Left lung (tissue), 10 donors: ENCODE measurements around the gene ASXL1. TPM values are rescaled to one million over a fixed set of nuclear protein-coding genes. Genes with fewer than 3 reads are reported as not detected.

Experiments used
- ATAC-seq: fragments of 200-7000 bp; cut with Tn5 transposase; one replicate; pipeline ENCODE4 v1.9.1; 2020; ENCODE audit warnings: moderate library complexity
- DNase-seq, 4 donors: peaks; one replicate each; pipeline ENCODE4 v3.0.0-alpha.2; 2013 to 2020
- H3K27ac ChIP-seq, 2 donors: fragments of 200-600 bp; sonication (generic) in 1 of 2; one replicate each; pipeline versions ENCODE4 v1.5.0 to v1.8.0; 2020 to 2021
- H3K27me3 ChIP-seq, 2 donors: fragments of 200-600 bp; sonication (generic) in 1 of 2; one replicate each; pipeline versions ENCODE4 v1.5.0 to v1.8.0; 2020 to 2021
- H3K36me3 ChIP-seq, 2 donors: fragments of 200-600 bp; sonication (generic) in 1 of 2; one replicate each; pipeline versions ENCODE4 v1.5.0 to v1.8.0; 2020 to 2021
- H3K4me1 ChIP-seq, 2 donors: fragments of 200-600 bp; one replicate each; pipeline ENCODE4 v1.8.0; 2021
- H3K4me3 ChIP-seq, 2 donors: fragments of 200-600 bp; sonication (generic) in 1 of 2; one replicate each; pipeline versions ENCODE4 v1.5.0 to v1.8.0; 2020 to 2021; ENCODE audit warnings: mild to moderate bottlenecking in 1 of 2
- H3K9me3 ChIP-seq, 2 donors: fragments of 200-600 bp; sonication (generic) in 1 of 2; one replicate each; pipeline versions ENCODE4 v1.5.0 to v1.8.0; 2020 to 2021
- intact Hi-C, 2 donors: fragments of 100-400 bp; cut with DNase I; formaldehyde crosslinking; loops; one replicate each; pipeline versions ENCODE4 v1.11.2 to v1.14.2; 2022
- polyA plus RNA-seq, 6 donors: library from polyadenylated mRNA; unstranded; fragments of 120-200 nt; gene quantifications; one replicate each; pipeline ENCODE4 v1.2.1, GENCODE V29; 2013; ENCODE audit not compliant: insufficient read length in 6 of 6
- total RNA-seq, 2 donors: library from RNA; stranded (reverse); fragmentation: NEBNext Ultra II Directional; extraction: Animal tissue kit (Norgen Biotek cat#: 25700); gene quantifications; one replicate each; pipeline ENCODE4 v1.2.1, GENCODE V29; 2021
- TF ChIP-seq, protein P1 (sequence below), 2 donors: fragments of 200-600 bp; sonication (generic) in 1 of 2; IDR thresholded peaks; one replicate each; pipeline versions ENCODE4 v1.5.0 to v1.8.0; 2021; ENCODE audit warnings: antibody characterized with exemption in 2 of 2
- donor health status: DM: no; HTN: yes; CAD: no.
- donor health status: DM: no; HTN: no; CAD: no.

ASXL1 gene
- total and polyA plus RNA-seq, 8 donors: 51.1 to 90.0 (median 81.1) TPM

DNA sequence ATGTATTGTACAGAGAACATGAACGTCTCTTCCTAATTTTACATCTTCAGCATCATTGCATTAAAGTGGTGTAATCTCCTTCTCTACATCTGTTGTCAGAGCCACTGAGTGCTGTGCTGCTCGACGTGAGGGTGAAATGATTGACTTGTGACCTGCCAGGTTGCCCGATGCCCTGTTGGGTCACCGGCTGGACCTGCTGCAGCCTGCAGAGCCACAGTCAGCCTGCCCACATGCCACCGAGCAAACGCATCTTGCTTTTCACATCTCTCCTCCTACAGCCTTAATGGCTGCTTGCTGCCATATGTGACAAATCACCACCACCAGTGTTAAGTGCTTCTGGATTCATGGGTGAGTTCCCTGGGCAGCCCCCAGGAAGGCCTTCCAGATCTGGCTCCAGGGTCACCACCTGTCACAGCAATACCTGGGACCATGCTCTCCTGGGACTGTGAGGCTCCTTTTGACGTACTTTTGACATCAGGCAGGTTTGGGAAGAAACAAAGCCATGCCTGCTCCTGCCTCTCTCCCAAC lies 80.3 kb downstream of the ASXL1 start:
- ATAC-seq (no peak), DNase-seq (no peak)
- TF ChIP-seq, protein P1, sequence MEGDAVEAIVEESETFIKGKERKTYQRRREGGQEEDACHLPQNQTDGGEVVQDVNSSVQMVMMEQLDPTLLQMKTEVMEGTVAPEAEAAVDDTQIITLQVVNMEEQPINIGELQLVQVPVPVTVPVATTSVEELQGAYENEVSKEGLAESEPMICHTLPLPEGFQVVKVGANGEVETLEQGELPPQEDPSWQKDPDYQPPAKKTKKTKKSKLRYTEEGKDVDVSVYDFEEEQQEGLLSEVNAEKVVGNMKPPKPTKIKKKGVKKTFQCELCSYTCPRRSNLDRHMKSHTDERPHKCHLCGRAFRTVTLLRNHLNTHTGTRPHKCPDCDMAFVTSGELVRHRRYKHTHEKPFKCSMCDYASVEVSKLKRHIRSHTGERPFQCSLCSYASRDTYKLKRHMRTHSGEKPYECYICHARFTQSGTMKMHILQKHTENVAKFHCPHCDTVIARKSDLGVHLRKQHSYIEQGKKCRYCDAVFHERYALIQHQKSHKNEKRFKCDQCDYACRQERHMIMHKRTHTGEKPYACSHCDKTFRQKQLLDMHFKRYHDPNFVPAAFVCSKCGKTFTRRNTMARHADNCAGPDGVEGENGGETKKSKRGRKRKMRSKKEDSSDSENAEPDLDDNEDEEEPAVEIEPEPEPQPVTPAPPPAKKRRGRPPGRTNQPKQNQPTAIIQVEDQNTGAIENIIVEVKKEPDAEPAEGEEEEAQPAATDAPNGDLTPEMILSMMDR (IDR thresholded peaks at IDR 0.05): no peak
- Histone ChIP-seq H3K36me3 (peaks cover 0 to 79% of the 10 kb centered on the region in 2 donors), H3K27ac (no peak overlapping the region), H3K4me3 (no peak overlapping the region), H3K9me3 (no peaks in the 10 kb centered on the region), H3K27me3 (no peaks in the 10 kb centered on the region), H3K4me1 (no peaks in the 10 kb centered on the region)
- intact Hi-C loops: no loop called here

DNA sequence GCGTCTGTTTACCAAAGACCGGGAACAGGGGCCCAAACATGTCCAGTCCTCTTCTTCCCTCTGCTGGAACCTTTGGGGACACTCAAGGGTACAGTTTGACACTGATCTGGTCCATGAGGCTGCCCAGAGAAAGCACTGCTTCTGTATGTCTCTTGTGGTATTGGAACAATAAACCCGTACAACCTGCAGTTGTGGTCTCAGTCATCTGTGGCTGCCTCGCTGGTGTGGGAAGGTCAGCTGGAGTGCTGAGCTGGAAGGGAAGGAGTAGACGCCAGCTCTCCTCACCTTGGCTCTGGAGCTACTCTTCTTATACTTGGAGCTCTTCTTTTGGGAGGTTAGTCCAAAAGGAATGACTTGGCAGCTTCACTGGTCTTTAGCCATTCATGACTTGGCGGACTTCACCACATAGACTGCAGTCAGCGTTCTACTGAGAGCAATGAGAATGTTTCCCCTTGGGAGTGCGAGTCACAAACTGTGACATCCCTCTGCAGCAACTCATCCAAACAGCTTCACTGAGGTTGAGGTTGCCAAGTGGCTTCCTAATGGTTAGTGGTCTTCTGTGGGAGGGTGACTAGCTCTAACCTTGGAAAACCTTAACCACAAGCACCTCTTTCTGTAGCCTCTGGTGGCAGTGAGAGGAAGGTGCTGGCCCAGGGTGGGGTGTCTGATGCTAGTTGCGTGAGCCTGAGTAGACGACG lies 81.2 kb downstream of the ASXL1 start:
- Histone ChIP-seq H3K9me3 (no peaks in the 10 kb centered on the region), H3K36me3 (peaks cover 0 to 77% of the 10 kb centered on the region in 2 donors), H3K4me3 (no peak overlapping the region), H3K27ac (no peak overlapping the region), H3K4me1 (no peaks in the 10 kb centered on the region), H3K27me3 (no peaks in the 10 kb centered on the region)
- ATAC-seq: no peak
- intact Hi-C loops: no loop called here
- DNase-seq: no peak
- TF ChIP-seq, protein P1 (IDR thresholded peaks at IDR 0.05): no peak

DNA sequence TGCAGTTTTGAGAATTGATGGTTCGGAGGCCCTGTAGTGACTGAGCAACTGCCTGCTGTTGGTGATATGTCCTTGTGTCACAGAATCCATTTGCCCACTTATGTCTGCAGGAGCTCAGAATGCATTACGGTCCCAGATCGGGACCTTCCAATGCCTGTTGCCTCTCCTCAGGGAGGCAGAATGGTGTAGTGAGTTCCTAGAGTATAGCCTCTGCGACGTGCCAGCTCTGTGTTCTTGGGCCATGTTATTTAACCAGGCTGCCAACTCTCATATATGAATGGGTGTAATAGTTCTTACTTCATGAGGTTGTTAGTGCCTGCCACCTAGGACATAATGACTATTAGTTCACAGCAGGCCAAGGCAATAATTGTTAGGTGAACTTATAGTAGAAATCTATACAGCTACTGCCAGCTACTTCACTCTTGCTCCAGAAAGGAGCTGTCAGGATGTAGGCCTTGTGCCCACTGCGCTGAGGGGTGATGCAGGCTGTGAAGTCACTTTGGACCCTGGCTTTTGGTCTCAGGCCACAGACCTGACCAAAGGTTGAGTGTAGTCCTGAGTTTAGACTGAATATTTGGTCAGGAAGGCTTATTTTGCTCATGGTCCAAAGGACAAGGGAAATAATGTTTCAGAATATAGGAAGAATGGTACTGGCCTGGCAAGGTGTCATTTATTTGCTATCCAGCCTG lies 82.1 kb downstream of the ASXL1 start:
- Histone ChIP-seq H3K36me3 (peaks cover 0 to 77% of the 10 kb centered on the region in 2 donors), H3K27ac (no peak overlapping the region), H3K9me3 (no peaks in the 10 kb centered on the region), H3K27me3 (no peaks in the 10 kb centered on the region), H3K4me1 (no peaks in the 10 kb centered on the region), H3K4me3 (no peak overlapping the region)
- no peak for DNase-seq
- intact Hi-C loops: no loop called here
- no peak for ATAC-seq
- TF ChIP-seq, protein P1 (IDR thresholded peaks at IDR 0.05): no peak

DNA sequence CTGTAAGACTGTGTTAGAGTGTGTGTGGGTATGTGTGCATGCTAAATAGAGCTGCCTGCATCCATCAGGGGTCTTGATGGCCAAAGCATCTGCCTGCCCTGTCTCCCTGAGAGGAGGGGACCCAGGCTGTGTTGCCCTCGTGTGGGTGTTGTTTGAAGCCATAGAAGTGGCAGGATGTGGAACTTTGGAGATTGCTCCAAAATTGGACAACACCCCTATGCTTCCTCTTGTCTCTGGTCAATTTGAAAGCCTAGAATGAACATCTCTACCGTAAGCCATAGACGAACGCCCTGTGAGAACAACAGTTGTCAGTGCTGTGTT lies 82.6 kb downstream of the ASXL1 start:
- Histone ChIP-seq H3K27me3 (no peaks in the 10 kb centered on the region), H3K9me3 (no peaks in the 10 kb centered on the region), H3K4me3 (no peak overlapping the region), H3K36me3 (peaks cover 0 to 76% of the 10 kb centered on the region in 2 donors), H3K27ac (no peak overlapping the region), H3K4me1 (no peaks in the 10 kb centered on the region)
- ATAC-seq (no peak), DNase-seq (no peak)
- TF ChIP-seq, protein P1 (IDR thresholded peaks at IDR 0.05): no peak
- intact Hi-C loops: no loop called here

DNA sequence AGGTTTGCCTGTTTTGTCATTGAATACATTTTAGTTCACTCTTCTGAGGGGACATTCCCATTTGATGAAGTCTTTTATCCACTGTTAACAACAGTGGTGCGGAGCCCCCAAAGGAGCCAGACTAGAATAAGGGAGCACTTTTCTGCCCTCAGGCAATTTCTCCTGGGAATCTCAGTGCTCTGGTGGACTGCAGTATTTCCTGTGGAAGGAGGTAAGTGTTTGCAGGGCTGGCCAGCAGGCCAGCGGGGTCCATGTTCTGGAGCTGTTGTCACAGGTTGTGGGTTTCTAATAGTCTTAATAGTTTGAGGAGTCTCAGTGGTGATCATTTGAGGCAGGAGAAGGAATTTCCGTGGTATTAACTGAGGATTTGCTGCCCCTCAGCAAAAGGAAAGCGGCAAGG lies 83.5 kb downstream of the ASXL1 start:
- no peaks in the 10 kb centered on the region for H3K27me3 ChIP-seq
- no peaks in the 10 kb centered on the region for H3K9me3 ChIP-seq
- DNase-seq (no peak), ATAC-seq (no peak)
- TF ChIP-seq, protein P1 (IDR thresholded peaks at IDR 0.05): no peak
- no peak overlapping the region for H3K27ac ChIP-seq
- H3K36me3 ChIP-seq: peaks cover 0 to 76% of the 10 kb centered on the region in 2 donors
- intact Hi-C loops: no loop called here
- H3K4me1 ChIP-seq: peaks cover 0 to 2% of the 10 kb centered on the region in 2 donors
- no peak overlapping the region for H3K4me3 ChIP-seq
